HEK293T (cell line): ENCODE results near the gene ABCA3.
"Not testable (repeated sequence)": the region's sequence is repeated elsewhere in the genome, so short reads cannot be mapped to it uniquely, and the experiment has no call there.

ENCODE experiments used
- ARNT ChIP-seq: fragments of 450-650 bp; IDR thresholded peaks from 2 replicates; pipeline ENCODE4 v1.6.1; 2017; ENCODE audit warnings: mild to moderate bottlenecking
- BHLHE40 ChIP-seq: fragments of 450-650 bp; IDR thresholded peaks from 2 replicates; pipeline ENCODE4 v1.6.1; 2016; ENCODE audit warnings: mild to moderate bottlenecking, moderate library complexity, borderline replicate concordance
- ELF4 ChIP-seq: fragments of 450-650 bp; IDR thresholded peaks from 2 replicates; pipeline ENCODE4 v1.6.1; 2017; ENCODE audit warnings: antibody characterized with exemption
- FOXA1 ChIP-seq: fragments of 450-650 bp; IDR thresholded peaks from 2 replicates; pipeline ENCODE4 v1.6.1; 2016; ENCODE audit warnings: mild to moderate bottlenecking
- FOXM1 ChIP-seq: fragments of 450-650 bp; IDR thresholded peaks from 2 replicates; pipeline ENCODE4 v1.6.1; 2017; ENCODE audit warnings: mild to moderate bottlenecking, borderline replicate concordance
- SP1 ChIP-seq: fragments of 450-650 bp; IDR thresholded peaks from 2 replicates; pipeline ENCODE4 v1.6.1; 2017
- SUZ12 ChIP-seq: fragments of 450-650 bp; IDR thresholded peaks from 2 replicates; pipeline ENCODE4 v1.6.1; 2016; ENCODE audit warnings: mild to moderate bottlenecking
- TF ChIP-seq, protein P1 (sequence below): fragments of 450-650 bp; IDR thresholded peaks from 2 replicates; pipeline ENCODE4 v1.6.1; 2016

DNA sequence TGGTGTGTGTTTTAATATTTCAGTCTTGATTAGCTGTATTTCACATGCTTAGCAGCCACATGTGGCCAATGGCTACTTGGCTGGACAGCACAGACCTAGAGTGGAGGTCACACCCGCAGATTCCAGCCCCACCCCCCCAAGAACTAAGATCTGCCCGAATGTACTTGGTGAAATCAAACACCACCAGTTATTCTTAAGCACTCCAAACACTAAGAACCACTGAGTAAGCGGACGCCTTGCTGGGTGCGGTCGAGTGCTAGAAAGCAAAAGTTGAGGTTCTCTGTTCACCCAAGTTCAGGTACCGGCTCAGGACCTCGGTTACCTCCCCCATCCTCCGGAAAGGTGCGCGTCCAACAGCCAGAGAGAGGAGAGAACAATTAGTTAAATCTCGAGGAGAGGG is 73.6 kb downstream of the ABCA3 start:
- TF ChIP-seq ELF4, SUZ12, FOXA1, FOXM1, ARNT, SP1, BHLHE40: not testable (repeated sequence)
- TF ChIP-seq, protein P1, sequence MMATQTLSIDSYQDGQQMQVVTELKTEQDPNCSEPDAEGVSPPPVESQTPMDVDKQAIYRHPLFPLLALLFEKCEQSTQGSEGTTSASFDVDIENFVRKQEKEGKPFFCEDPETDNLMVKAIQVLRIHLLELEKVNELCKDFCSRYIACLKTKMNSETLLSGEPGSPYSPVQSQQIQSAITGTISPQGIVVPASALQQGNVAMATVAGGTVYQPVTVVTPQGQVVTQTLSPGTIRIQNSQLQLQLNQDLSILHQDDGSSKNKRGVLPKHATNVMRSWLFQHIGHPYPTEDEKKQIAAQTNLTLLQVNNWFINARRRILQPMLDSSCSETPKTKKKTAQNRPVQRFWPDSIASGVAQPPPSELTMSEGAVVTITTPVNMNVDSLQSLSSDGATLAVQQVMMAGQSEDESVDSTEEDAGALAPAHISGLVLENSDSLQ = not testable (repeated sequence)
